Activated CD4-positive, alpha-beta T cell treated with anti-CD3 and anti-CD28 coated beads for 36 hours (primary cell): ENCODE data around the gene MED25. TPM values are rescaled to one million over a fixed set of nuclear protein-coding genes. Genes with fewer than 3 reads are reported as not detected.
A peak's percentile ranks its signal among the peaks of the same experiment; 100 is the strongest.

Experiments used
- ATAC-seq: fragments of 200-7000 bp; cut with Tn5 transposase; one replicate; pipeline ENCODE4 v1.10.0; 2021; ENCODE audit warnings: mild to moderate bottlenecking, moderate library complexity
- CTCF ChIA-PET: fragments of 350-600 bp; sonication (Branson Sonifier 250); formaldehyde crosslinking; loops from one replicate; lab custom pipeline; 2021; ENCODE audit warnings: antibody characterized with exemption; lab: Charles Lee
- POLR2A ChIA-PET: fragments of 350-600 bp; sonication (Branson Sonifier 250); formaldehyde crosslinking; loops from one replicate; lab custom pipeline; 2021; ENCODE audit warnings: antibody characterized with exemption, inconsistent platforms; lab: Charles Lee
- DNase-seq: peaks from one replicate; pipeline ENCODE4 v3.0.0-alpha.2; 2020
- H3K27ac Mint-ChIP-seq: one replicate; pipeline ENCODE4 v1.8.0; 2021; ENCODE audit warnings: mixed read lengths
- H3K27me3 Mint-ChIP-seq: one replicate; pipeline ENCODE4 v1.8.0; 2021; ENCODE audit warnings: mixed read lengths
- H3K36me3 Mint-ChIP-seq: one replicate; pipeline ENCODE4 v1.8.0; 2021; ENCODE audit warnings: low read depth, mixed read lengths
- H3K4me1 Mint-ChIP-seq: one replicate; pipeline ENCODE4 v1.8.0; 2021; ENCODE audit warnings: mixed read lengths
- H3K4me3 Mint-ChIP-seq: one replicate; pipeline ENCODE4 v1.8.0; 2021; ENCODE audit warnings: mild to moderate bottlenecking, moderate library complexity, mixed read lengths
- H3K9me3 Mint-ChIP-seq: one replicate; pipeline ENCODE4 v1.8.0; 2021; ENCODE audit warnings: low read depth, mixed read lengths
- intact Hi-C, 2 experiments: fragments of 100-400 bp; cut with DNase I in 1 of 2; cut with micrococcal nuclease in 1 of 2; formaldehyde crosslinking; loops; one replicate each; pipeline versions ENCODE4 v1.14.2 to v1.15.1; 2022 to 2024; cut with DNase I, micrococcal nuclease
- total RNA-seq, 2 experiments: library from RNA; stranded (reverse); gene quantifications; one replicate each; pipeline ENCODE4 v1.2.3, GENCODE V29; 2021

Gene MED25
- total RNA-seq, 2 experiments from 2014 or later: 39.6 to 49.9 TPM

DNA sequence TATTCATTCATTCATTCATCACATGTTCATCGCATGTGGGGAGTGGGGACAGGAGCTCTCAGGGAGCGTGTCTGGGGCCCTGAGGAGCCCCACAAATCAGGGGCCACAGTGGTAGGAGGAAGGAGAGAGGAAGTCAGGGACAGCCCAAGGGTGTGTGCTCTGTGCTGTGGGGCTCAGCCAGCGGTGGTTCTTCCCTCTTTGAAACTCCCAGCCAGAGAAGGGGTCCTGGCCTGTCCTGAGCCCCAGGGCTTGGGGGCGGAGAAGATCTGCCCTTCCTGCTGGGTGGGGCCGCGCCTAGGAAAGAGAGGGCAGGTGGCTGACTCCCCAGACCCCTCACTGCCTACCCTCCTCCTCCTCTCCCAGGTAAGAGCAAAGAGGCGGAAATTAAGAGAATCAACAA, 36.7 kb upstream of the MED25 start:
- intact Hi-C loops: no loop called here
- Mint-ChIP-seq H3K4me3 (no peak overlapping the region), H3K36me3 (peaks cover 17% of the 10 kb centered on the region), H3K4me1 (no peaks in the 10 kb centered on the region), H3K27ac (no peak overlapping the region), H3K27me3 (no peaks in the 10 kb centered on the region), H3K9me3 (no peaks in the 10 kb centered on the region)
- POLR2A ChIA-PET: no interaction called here
- CTCF ChIA-PET: no interaction called here
- ATAC-seq (no peak), DNase-seq (no peak)

- H3K4me1 Mint-ChIP-seq: no peaks in the 10 kb centered on the region
- H3K27me3 Mint-ChIP-seq: no peaks in the 10 kb centered on the region
- ATAC-seq: no peak
- ChIA-PET POLR2A (no interaction called here), CTCF (no interaction called here)
- no peaks in the 10 kb centered on the region for H3K9me3 Mint-ChIP-seq
- DNase-seq: no peak
- no peak overlapping the region for H3K27ac Mint-ChIP-seq
- no peak overlapping the region for H3K4me3 Mint-ChIP-seq
- H3K36me3 Mint-ChIP-seq: peaks cover 18% of the 10 kb centered on the region
- intact Hi-C loops: no loop called here
Measured at GRCh38 chr19:49782515-49782914, 35.6 kb upstream of the MED25 start.

DNA sequence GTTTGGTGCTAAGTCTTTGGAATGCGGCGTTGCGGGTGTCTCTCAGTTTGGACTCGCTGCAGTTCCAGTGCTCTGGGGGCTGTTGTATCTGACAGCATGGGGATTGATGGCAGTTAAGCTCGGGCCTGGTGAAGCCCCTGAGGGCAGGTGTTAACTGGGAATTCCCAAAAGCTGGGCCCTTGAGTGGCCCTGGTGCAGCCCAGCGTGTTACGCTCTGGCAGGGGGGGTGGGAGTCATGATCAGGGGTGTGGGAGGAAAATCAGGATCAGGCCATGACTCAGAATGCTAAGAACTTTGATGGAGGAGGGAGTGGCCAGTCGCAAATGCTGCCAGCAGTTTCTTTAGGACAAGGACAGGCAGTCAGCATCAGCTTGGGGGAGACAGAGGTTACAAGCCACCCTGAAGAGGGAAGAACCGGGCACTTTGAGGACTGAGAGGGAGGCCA, 31.7 kb upstream of the MED25 start:
- Mint-ChIP-seq H3K27ac (no peak overlapping the region), H3K36me3 (peaks cover 32% of the 10 kb centered on the region), H3K9me3 (no peaks in the 10 kb centered on the region), H3K27me3 (no peaks in the 10 kb centered on the region), H3K4me1 (no peaks in the 10 kb centered on the region), H3K4me3 (no peak overlapping the region)
- intact Hi-C loops: no loop called here
- CTCF ChIA-PET: no interaction called here
- POLR2A ChIA-PET: interaction anchor here (0.7 kb wide), 1 partner anchor 101 kb away, joined by 3 read pairs; no protein-coding TSS in a partner anchor
- no peak for DNase-seq
- ATAC-seq: no peak

- ATAC-seq (no peak), DNase-seq (no peak)
- H3K27ac Mint-ChIP-seq: no peak overlapping the region
- no peaks in the 10 kb centered on the region for H3K9me3 Mint-ChIP-seq
- H3K4me1 Mint-ChIP-seq: no peaks in the 10 kb centered on the region
- H3K4me3 Mint-ChIP-seq: no peak overlapping the region
- intact Hi-C loops: no loop called here
- POLR2A ChIA-PET: no interaction called here
- no peaks in the 10 kb centered on the region for H3K27me3 Mint-ChIP-seq
- peaks cover 35% of the 10 kb centered on the region for H3K36me3 Mint-ChIP-seq
- CTCF ChIA-PET: no interaction called here
Measured at GRCh38 chr19:49787746-49788145, 30.3 kb upstream of the MED25 start.

- no peak overlapping the region for H3K4me3 Mint-ChIP-seq
- H3K27ac Mint-ChIP-seq: no peak overlapping the region
- CTCF ChIA-PET: no interaction called here
- ATAC-seq (no peak), DNase-seq (no peak)
- intact Hi-C loops: no loop called here
- POLR2A ChIA-PET: interaction anchor here (0.6 kb wide), 1 partner anchor 36 kb away, joined by 3 read pairs; no protein-coding TSS in a partner anchor
- H3K27me3 Mint-ChIP-seq: no peaks in the 10 kb centered on the region
- no peaks in the 10 kb centered on the region for H3K9me3 Mint-ChIP-seq
- H3K4me1 Mint-ChIP-seq: peaks cover 5% of the 10 kb centered on the region
- peaks cover 32% of the 10 kb centered on the region for H3K36me3 Mint-ChIP-seq
Measured at GRCh38 chr19:49788857-49789256, 29.2 kb upstream of the MED25 start.

DNA sequence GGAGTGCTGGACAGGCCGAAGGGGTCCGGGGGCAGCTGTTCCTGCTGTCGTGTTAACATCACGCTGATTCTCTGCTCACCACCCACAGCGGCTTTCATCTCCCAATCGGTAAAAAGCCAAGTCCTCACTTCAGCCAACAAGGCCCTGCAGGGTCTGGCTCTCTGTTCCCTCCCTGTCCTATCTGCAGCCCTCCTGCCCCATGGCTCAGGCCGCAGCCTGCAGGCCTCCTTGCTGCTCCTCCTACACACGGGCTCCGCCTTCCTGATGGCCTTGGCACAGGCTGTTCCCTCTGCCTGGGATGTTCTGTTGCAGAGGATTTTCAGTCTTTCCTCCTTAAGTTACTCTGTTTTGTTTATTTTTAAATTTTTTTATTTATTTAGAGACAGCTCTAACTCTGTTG, 27.2 kb upstream of the MED25 start:
- no peak for ATAC-seq
- Mint-ChIP-seq H3K4me1 (peaks cover 5% of the 10 kb centered on the region), H3K27ac (no peak overlapping the region), H3K4me3 (no peak overlapping the region), H3K36me3 (peaks cover 40% of the 10 kb centered on the region), H3K27me3 (no peaks in the 10 kb centered on the region), H3K9me3 (no peaks in the 10 kb centered on the region)
- no peak for DNase-seq
- ChIA-PET CTCF (no interaction called here), POLR2A (no interaction called here)
- intact Hi-C loops: no loop called here

DNA sequence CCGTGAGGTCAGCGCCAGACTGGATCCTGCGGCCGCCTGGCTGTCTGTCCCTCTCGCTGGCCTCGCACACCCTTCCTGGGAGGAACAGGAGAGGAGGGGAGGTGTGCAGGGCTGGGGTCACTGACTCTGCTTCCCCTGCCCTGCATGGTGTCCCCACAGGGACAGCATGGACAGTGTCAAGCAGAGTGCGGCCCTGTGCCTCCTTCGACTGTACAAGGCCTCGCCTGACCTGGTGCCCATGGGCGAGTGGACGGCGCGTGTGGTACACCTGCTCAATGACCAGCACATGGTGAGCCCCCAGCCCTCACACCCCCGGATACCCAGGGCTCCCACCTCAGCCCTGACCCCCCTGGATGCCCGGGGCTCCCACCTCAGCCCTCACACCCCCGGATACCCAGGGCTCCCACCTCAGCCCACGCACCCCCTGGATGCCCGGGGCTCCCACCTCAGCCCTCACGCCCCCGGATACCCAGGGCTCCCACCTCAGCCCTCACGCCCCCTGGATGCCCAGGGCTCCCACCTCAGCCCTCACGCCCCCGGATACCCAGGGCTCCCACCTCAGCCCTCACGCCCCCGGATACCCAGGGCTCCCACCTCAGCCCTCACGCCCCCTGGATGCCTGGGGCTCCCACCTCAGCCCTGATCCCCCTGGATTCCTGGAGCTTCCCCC, 26.2 kb upstream of the MED25 start:
- Mint-ChIP-seq H3K27ac (no peak overlapping the region), H3K27me3 (no peaks in the 10 kb centered on the region), H3K4me3 (no peak overlapping the region), H3K36me3 (peaks cover 43% of the 10 kb centered on the region), H3K9me3 (no peaks in the 10 kb centered on the region), H3K4me1 (peaks cover 5% of the 10 kb centered on the region)
- DNase-seq (no peak), ATAC-seq (no peak)
- intact Hi-C loops: no loop called here
- CTCF ChIA-PET: no interaction called here
- POLR2A ChIA-PET: no interaction called here

DNA sequence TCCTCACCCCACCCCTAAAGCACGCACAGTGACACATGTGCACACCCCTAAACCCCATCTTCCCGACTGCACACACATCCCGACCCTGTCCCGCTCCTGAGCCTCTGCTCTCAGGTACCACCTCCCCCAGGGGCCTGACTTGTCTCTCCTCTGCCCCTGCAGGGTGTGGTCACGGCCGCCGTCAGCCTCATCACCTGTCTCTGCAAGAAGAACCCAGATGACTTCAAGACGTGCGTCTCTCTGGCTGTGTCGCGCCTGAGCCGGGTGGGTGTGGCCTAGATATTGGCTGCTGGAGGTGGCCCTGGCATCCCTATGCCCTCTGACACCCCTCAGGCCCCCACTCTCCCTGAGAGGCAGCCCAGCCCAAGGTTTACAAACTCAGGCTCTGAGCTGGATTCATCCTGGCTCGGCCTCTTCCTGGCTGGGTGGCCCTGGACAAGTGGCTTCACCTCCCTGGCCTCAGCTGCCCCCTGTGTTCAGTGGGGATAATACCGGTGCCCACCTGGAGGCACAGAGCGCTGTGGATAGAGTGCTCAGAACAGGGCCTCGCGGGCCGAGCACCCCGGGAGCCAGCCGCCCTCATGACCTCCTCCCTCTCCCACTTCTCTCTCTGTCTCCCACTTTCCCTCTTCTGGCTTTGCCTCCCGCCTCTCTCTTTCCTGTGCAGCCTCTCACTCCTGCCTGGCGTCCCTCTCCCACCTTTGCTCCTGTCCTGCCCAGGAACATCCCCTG, 25.1 kb upstream of the MED25 start:
- DNase-seq (no peak), ATAC-seq (no peak)
- H3K36me3 Mint-ChIP-seq: peaks cover 43% of the 10 kb centered on the region
- intact Hi-C loops: no loop called here
- no peak overlapping the region for H3K27ac Mint-ChIP-seq
- no peak overlapping the region for H3K4me3 Mint-ChIP-seq
- no peaks in the 10 kb centered on the region for H3K27me3 Mint-ChIP-seq
- ChIA-PET CTCF (interaction anchor here (0.6 to 0.7 kb wide), 2 partner anchors 23 to 121 kb away, joined by 3 read pairs; no protein-coding TSS in a partner anchor), POLR2A (interaction anchor here (0.6 kb wide), 1 partner anchor 119 kb away, joined by 4 read pairs; no protein-coding TSS in a partner anchor)
- H3K9me3 Mint-ChIP-seq: no peaks in the 10 kb centered on the region
- peaks cover 5% of the 10 kb centered on the region for H3K4me1 Mint-ChIP-seq

- CTCF ChIA-PET: interaction anchor here (0.6 to 0.7 kb wide), 2 partner anchors 24 to 120 kb away, joined by 3 read pairs; no protein-coding TSS in a partner anchor
- no peaks in the 10 kb centered on the region for H3K27me3 Mint-ChIP-seq
- peaks cover 39% of the 10 kb centered on the region for H3K36me3 Mint-ChIP-seq
- no peak overlapping the region for H3K4me3 Mint-ChIP-seq
- H3K4me1 Mint-ChIP-seq: peaks cover 5% of the 10 kb centered on the region
- DNase-seq: peak; percentile 57
- H3K9me3 Mint-ChIP-seq: no peaks in the 10 kb centered on the region
- no peak overlapping the region for H3K27ac Mint-ChIP-seq
- POLR2A ChIA-PET: interaction anchor here (0.6 kb wide), 1 partner anchor 118 kb away, joined by 4 read pairs; no protein-coding TSS in a partner anchor
- peak; percentile 100 for ATAC-seq
- intact Hi-C loops: no loop called here
Measured at GRCh38 chr19:49793561-49793840, 24.6 kb upstream of the MED25 start.

GRCh38 chr19:49795615-49796014, 22.5 kb upstream of the MED25 start:
- H3K4me3 Mint-ChIP-seq: no peak overlapping the region
- ATAC-seq (no peak), DNase-seq (no peak)
- ChIA-PET POLR2A (no interaction called here), CTCF (interaction anchor here (0.6 kb wide), 1 partner anchor 16 kb away, joined by 5 read pairs; no protein-coding TSS in a partner anchor)
- no peaks in the 10 kb centered on the region for H3K27me3 Mint-ChIP-seq
- intact Hi-C loops: no loop called here
- H3K36me3 Mint-ChIP-seq: peaks cover 37% of the 10 kb centered on the region
- peaks cover 5% of the 10 kb centered on the region for H3K4me1 Mint-ChIP-seq
- no peaks in the 10 kb centered on the region for H3K9me3 Mint-ChIP-seq
- H3K27ac Mint-ChIP-seq: no peak overlapping the region

DNA sequence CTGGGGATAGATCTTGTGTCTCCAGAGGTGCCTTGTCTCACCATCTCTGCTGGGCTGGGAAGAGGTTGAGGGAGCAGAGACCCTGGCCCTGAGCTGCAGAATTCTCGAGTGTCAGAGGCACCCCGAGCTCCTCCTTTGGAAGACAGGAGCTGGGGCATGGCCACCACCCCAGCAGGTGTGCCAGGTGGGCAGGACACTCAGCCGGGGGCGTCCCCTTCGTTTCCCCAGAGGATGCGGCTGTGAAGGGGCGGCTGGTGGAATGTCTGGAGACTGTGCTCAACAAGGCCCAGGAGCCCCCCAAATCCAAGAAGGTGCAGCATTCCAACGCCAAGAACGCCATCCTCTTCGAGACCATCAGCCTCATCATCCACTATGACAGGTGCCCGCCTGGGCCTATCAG, 19.5 kb upstream of the MED25 start:
- Mint-ChIP-seq H3K9me3 (no peaks in the 10 kb centered on the region), H3K4me1 (peaks cover under 1% of the 10 kb centered on the region), H3K4me3 (no peak overlapping the region), H3K27me3 (no peaks in the 10 kb centered on the region), H3K36me3 (peaks cover 39% of the 10 kb centered on the region), H3K27ac (no peak overlapping the region)
- ChIA-PET CTCF (interaction anchor here (0.6 to 0.7 kb wide), 2 partner anchors 217 to 483 kb away, joined by 3 to 5 read pairs; partner anchors contain the start of gene PRRG2), POLR2A (no interaction called here)
- no peak for ATAC-seq
- intact Hi-C loops: no loop called here
- DNase-seq: no peak
